GM18873 (cell line): Measurements from ENCODE around the gene ANKMY2.

Source experiments
- ATAC-seq: cut with Tn5 transposase; IDR thresholded peaks from one replicate; pipeline ENCODE4 v1.9.1; 2021; ENCODE audit warnings: mild to moderate bottlenecking, moderate library complexity, moderate number of reproducible peaks; ENCODE audit not compliant: unreplicated experiment, low FRiP score

Gene ANKMY2

DNA sequence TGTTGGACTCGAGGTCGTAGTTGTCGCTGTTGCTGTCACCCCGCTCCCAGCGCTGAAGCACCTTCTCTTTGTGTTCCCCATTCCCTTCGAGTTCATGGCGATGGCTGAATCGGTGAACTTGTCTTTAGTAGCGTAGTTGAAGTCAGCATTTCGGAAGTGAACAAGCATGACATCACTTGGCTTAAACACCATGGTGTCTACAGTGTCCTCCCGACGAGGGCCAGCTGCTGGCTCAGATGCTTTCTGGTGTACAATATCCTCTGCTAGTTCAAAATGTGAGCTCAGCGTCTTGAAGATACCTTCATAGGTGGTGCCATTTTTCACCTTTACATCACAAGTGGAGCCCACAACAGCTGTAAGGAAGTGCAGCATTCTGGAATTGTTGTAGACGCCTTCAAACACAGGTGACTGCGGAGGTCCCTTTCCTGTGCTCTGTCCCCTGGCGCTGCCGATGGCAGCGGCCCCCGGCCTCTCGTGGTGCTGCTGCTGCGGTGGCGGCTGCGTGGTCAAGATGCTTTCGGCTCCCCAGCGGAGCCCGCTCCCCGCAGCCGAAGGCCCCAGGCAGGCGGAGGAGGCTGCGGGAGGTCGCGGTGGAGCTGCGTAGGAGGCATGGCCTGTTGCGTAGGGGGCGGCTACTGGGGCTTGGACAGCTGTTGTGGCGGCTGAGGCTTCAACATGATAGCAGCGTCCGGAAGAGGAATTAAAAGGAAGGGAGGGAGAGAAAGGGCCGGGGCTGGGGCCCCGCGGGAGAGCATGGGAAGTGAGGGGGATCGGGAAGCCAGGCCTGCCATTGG is 59.3 kb downstream of the ANKMY2 start:
- no peak for ATAC-seq

DNA sequence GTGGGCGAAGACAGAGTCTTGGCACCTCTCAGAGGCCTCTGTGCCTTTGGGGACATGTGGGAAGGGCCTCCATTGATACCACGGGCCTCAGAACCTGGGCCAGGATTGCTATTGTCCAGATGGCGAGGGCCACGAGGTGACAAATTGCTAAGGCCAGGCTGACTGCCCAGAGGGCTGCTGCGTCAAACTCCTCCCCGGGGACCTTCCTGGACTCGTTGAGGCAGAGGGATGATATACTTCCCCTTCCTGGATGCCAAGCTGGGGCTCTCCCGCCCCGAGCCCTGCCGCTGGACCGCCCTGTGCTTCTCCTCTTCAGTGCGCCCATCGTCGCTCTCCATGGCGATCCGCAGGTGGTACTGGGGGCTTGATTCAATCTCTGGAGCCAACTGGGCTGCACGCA is 60.0 kb downstream of the ANKMY2 start:
- no peak for ATAC-seq

DNA sequence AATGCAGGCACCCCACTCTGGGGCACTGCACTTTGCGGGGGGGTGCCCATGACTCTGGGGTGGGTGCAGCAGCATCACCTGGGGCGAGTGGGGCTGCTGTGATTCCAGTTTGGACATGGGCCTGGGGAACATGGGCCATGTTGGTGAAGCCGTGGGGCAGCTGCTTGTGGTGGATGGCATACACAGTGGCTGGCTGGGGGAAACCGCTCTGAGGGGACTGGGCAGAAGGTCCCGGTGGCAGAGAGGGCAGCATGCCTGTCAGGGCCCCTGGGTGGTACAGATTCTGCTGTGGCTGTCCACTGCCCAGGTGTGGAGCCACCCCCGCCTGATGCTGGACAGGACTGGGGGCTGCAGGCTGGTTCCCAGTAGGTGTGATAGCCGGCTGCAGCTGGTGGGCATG is 61.7 kb downstream of the ANKMY2 start:
- ATAC-seq = no peak

DNA sequence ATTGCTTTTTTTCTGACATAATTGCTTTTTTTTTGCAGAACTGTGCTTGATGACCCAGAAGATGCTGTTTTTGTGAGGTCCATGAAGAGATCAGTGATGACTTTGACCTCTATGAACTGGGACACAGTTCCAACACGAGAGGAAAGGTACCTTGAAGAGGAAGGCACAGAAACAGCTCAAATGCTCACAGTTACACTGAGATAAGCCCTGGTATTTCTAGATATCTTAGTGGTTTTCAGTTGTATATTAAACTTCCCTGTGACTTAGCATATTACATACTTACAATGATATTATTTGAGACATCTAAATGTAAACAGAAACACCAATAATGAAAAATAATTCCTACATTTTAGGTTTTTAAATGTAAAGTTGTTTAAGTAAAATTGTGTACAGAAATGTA is 64.3 kb downstream of the ANKMY2 start:
- no peak for ATAC-seq

DNA sequence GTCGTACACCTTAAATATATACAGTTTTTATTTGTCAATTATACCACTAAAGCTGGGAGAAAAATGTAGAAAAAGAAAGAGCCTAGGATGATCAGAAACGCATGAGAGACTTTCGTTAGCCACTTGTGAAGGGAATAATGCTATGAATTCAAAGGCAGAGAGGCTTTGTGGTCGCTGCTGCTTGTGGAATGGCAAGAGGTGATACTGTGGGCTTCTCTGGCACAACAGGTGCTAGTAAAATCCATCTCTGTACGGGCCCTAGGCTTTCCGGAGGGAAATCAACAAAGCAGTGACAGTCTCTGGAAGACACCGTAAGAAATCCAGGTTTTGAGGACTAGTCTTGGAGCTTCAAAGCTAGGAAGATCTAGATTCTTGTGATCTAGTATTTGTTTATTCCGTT is 66.3 kb downstream of the ANKMY2 start:
- ATAC-seq = no peak

DNA sequence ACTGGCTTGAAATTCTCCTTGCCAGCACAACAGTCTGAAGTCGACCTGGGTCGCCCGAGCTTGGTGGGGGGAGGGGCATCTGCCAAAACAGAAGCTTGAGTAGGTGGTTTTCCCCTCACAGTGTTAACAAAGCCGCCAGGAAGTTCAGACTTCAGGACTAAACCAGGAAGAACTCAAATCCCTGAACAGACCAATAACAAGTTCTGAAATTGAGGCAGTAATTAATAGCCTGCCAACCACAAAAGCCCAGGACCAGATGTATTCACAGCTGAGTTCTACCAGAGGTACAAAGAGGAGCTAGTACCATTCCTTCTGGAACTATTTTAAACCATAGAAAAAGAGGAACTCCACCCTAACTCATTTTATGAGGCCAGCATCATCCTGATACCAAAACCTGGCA is 73.6 kb downstream of the ANKMY2 start:
- ATAC-seq = no peak

DNA sequence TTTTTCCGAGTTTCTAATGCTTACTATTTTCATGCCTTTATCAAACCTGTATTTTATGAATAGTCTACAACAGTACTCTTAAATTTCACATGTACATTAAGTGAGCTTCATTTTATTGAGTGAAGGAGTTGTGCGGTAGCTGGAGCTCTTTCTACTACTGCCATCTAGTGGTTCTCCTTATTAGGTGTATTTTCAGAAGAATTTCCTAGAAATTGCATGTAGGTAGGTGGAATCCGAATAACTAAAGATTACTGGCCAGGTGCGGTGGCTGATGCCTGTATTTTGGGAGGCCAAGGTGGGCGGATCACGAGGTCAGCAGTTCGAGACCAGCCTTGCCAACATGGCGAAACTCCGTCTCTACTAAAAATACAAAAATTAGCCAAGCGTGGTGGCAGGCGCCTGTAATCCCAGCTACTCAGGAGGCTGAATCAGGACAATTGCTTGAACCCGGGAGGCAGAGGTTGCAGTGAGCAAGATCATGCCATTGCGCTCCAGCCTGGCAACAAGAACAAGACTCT is 80.6 kb downstream of the ANKMY2 start:
- peak; percentile 40 for ATAC-seq

DNA sequence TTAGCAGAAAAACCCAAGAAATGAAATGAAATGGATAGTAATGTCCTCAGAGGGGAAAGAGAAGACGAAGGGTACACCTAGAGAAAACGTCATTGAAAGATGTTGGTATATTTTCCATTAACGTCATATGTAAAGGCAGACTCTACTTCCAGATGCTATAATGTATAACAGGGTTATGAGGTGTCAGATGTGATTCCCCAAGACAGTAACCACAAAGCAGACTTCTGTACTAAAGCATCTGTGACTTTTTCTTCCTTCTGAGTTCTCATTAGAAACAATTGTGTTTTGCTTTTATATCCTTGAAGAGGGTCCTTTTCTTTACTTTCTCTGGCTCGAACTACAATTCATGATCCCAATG is 81.6 kb downstream of the ANKMY2 start:
- no peak for ATAC-seq

DNA sequence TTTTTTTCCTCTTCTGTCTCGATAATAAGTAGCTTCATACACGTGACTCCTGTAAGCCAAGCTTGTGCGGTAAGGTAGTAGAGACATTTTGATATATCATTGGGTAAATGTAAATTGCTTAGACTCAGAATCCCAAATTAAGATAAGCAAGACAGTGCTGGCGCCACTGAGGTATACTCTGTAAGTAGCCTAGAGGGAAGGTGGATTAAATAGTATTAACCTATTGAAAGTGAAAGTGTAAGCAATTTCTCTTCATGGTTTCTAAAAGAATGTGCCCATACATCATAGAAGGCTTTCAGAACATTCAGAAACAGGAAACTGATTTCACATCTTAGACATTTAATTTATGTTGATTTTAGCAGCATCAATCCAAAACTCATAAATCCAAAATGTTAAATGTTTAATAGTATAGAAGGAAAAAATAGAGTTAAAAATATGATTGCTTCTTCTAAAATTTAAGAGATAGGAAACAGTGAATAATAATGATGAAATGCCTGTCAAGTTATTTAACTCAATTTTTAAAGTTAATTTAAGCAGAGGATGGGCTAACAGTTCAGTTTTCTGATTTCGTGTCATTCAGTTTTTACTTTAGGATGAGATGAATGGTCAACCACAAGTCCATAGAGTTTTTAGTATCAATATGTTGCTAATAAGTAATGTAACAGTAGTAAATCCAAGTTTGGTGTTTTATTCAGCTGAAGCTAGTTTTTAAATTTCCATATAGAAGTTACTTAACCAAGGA is 82.1 kb downstream of the ANKMY2 start:
- peak; percentile 70 for ATAC-seq

DNA sequence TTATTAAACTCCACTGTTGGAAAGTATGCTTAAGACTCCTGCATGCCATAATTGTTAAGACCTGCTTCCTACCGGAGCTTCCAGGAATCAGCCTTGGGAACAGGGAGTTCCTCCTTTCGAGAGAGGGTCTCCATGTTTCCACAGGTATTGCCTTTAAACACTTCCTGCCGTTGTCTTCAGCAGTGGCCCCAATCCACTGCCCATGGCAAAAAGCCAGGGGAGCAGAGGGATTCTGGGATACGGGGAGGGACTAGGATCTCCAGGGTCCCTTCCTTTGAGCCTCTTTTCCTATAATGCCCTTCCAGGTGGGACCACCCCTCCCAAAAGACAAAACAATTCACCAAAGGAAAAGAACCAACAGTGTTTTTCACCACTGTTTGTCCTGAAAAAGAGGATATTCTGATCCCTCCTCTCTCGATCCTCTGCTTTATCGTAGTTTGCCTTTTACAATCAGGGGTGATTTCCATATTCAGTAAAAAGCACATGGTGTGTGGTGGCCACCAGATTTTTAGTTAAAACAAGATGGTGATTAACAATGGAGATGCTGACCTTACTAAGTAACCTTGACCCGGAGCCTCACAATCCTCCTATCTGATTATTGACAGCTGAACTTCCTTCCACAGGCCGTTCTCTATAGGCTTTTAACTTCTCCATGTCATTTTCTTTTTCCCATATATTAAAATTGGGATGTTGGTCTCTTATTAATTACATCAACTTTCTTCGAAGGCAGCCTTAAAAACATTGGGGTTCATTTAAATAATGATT is 82.9 kb downstream of the ANKMY2 start:
- ATAC-seq = no peak

DNA sequence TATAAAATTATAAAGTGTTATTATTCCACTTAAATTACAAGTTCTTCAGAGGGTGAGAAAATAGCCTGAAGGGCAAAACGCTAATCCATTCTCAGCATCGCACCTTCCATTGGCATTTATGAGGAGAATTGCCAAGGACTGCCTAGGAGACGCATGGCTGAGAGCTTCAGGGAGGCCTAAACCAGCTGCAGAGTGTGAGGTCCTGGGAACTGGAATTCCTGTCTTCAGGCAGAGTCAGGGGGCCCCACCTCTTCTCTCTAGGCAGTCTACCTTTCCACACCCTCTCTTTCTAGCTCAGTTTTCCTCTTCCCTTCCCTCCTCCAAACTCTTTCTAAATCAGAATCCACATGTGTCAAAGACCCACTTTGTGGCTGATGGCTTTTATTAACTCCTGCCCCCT is 83.6 kb downstream of the ANKMY2 start:
- no peak for ATAC-seq

DNA sequence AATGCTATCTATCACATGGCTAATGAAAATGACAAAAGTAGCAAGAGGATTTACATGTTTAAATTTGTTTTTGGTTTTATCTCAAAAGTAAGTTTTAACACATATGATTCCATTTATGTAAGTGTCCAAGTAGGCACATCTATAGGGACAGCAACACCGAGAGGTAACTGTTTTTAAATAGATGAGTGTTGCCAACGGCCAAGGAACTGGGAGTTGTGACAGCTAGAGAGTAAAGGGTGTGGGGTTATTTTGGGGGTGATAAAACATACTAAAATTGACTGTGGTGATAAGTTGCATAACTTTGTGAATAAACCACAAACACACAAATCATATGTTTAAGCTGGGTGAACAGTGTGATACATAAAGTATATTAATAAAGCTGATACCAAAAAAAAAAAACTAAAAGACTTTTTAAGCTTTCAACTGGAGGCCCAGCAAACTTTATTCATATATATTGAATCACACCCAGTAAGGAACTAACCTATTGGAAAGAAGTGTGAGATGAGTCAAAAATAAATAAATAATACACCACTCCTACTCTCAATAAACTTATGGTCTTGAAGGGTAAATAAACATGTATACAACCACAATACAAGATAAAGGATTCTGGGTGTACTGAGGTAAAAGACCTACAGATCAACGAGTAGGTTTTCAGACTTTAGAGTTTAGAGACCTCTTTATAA is 85.9 kb downstream of the ANKMY2 start:
- ATAC-seq = no peak

DNA sequence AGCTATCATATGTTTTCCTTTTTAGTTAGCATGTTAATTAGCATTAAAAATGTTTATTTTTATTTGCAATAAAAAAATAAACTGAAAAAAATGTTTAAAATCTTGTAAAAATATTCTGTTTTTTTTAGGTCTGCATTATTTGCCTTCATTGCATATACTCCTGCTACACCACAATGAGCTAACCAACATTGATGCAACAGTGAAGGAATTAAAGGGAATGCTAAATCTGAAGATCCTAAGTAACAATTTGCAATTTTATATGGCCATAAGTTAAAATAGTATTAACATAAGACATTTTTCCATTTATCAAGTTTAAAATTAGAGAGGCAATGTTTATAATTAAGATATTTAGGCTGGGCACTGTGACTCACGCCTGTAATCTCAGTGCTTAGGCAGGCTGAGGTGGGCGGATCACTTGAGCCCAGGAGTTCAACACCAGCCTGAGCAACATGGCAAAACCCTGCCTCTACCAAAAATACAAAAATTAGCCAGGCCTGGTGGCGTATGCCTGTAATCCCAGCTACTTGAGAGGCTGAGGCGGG is 86.7 kb downstream of the ANKMY2 start:
- ATAC-seq = no peak

DNA sequence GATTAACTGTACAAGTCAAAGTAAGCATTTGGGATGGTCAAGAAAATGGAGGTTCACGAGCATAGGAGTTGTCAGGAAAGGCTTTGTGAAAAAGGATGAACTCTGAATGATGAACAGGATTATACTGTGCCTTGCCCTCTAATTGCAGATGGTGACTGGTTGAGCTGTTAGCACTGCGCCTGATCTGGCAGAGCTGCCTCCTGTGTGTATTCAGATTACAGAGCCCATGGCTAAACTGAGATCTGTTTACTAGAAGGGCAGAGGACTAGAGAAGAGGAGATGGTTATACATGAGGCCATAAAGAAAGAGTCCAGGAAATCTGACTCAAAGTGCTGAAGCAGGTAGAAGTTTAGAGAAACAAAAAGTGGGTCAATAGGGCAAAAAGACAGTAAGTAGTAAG is 89.2 kb downstream of the ANKMY2 start:
- no peak for ATAC-seq

DNA sequence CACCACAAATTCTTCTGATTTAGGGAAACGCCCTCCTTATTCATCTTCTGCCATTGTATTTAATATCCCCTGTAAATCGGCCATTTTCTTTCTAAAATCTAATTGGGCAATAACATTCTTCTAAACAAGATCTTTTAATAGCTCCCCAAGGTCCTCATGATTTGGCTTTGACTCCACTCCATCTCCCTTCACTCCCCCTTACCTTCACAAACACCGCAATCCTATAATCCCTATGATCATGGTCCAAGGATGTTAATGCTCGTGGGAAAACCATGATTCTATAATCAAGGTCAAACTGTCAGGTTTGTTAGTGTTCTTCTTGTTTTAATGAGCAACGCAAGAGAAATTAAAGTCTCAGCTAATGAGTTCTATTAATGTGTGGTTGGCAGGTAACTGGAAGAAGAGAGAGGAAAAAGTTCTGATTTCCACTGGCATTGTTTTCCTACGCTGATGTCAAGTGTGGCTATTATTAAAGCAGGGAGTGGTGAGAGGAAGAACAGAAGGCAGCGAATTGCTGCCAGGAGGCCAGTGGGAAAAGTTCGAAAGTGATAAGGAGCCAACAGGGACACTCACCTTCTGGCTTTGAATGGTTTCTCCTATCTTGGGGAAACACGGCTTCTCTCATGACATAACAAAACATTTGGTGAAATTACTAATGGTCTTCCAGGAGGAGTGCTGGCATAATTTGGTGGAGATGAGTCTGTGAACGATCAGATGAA is 90.9 kb downstream of the ANKMY2 start:
- no peak for ATAC-seq

DNA sequence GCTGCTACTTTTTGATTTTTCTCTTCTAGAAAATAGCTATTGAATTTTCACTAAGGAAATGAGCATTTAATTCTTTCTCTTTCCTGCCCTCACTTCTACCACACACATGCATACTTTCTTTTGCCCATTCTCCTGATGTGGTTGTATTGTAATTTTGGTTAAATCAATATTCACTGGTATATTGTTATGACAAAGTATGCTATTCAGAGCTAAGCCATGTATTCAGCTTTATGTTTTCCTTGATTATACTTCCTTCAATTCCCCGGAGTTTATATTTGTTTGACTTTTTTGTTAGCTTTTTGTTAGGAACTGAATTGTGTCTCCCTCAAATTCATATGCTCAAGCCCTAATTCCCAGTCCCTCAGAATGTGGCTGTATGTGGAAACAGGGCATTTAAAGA is 94.9 kb downstream of the ANKMY2 start:
- ATAC-seq = no peak
